ENCODE results near the gene ANP32A. TPM values are rescaled to one million over a fixed set of nuclear protein-coding genes. Genes with fewer than 3 reads are reported as not detected.
"Not testable (repeated sequence)": the region's sequence is repeated elsewhere in the genome, so short reads cannot be mapped to it uniquely, and the experiment has no call there.

ANP32A gene
- 91.6 and 113 TPM in 2 replicates for total RNA-seq (2014; rRNA removed; shearing (Covaris generic))

GRCh38 chr15:68820295-68821189 lies at the start of gene ANP32A:
Gene ANP32A, minus strand, starts transcription at chr15:68820895. Its CDS starts 144 bp downstream, at chr15:68820751.
- peak; percentile 98 for DNase-seq (ENCODE audit: low spot score)

GRCh38 chr15:68868296-68868695 lies 47.6 kb upstream of the ANP32A start:
- DNase-seq (ENCODE audit: low spot score): no peak

- DNase-seq (ENCODE audit: low spot score): no peak
Measured at GRCh38 chr15:68862415-68862814, 41.7 kb upstream of the ANP32A start.

GRCh38 chr15:68858666-68859065 lies 38.0 kb upstream of the ANP32A start:
- not testable (repeated sequence) for DNase-seq (ENCODE audit: low spot score)

- DNase-seq (ENCODE audit: low spot score): not testable (repeated sequence)
Measured at GRCh38 chr15:68857443-68857842, 36.7 kb upstream of the ANP32A start.

- no peak for DNase-seq (ENCODE audit: low spot score)
Measured at GRCh38 chr15:68852461-68852860, 31.8 kb upstream of the ANP32A start.

GRCh38 chr15:68851971-68852370 lies 31.3 kb upstream of the ANP32A start:
- no peak for DNase-seq (ENCODE audit: low spot score)

GRCh38 chr15:68849497-68849896 lies 28.8 kb upstream of the ANP32A start:
- no peak for DNase-seq (ENCODE audit: low spot score)

- DNase-seq (ENCODE audit: low spot score): no peak
Measured at GRCh38 chr15:68846851-68847439, 26.2 kb upstream of the ANP32A start.

GRCh38 chr15:68844856-68845550 lies 24.3 kb upstream of the ANP32A start:
- DNase-seq (ENCODE audit: low spot score): no peak

GRCh38 chr15:68843425-68844311 lies 23.0 kb upstream of the ANP32A start:
- no peak for DNase-seq (ENCODE audit: low spot score)

GRCh38 chr15:68842958-68843357 lies 22.3 kb upstream of the ANP32A start:
- DNase-seq (ENCODE audit: low spot score): no peak

GRCh38 chr15:68834346-68834745 lies 13.7 kb upstream of the ANP32A start:
- no peak for DNase-seq (ENCODE audit: low spot score)

- DNase-seq (ENCODE audit: low spot score): no peak
Measured at GRCh38 chr15:68833700-68834331, 13.1 kb upstream of the ANP32A start.

GRCh38 chr15:68830141-68830785 lies 9.6 kb upstream of the ANP32A start:
- DNase-seq (ENCODE audit: low spot score): no peak

GRCh38 chr15:68829068-68829467 lies 8.4 kb upstream of the ANP32A start:
- DNase-seq (ENCODE audit: low spot score): peak; percentile 32

GRCh38 chr15:68823561-68823960 lies 2.9 kb upstream of the ANP32A start:
- DNase-seq (ENCODE audit: low spot score): no peak

- DNase-seq (ENCODE audit: low spot score): no peak
Measured at GRCh38 chr15:68822818-68823217, 2.1 kb upstream of the ANP32A start.

GRCh38 chr15:68821841-68822381 lies 1.2 kb upstream of the ANP32A start:
- DNase-seq (ENCODE audit: low spot score): peak; percentile 61
